Measurements from ENCODE around the gene SEMA3F.

Gene SEMA3F

GRCh38 chr3:50184242-50184978 is 29.3 kb downstream of the SEMA3F start:
- TF ChIP-seq CTCF (IDR thresholded peaks at IDR 0.05; ENCODE audit: low read length, missing control alignments) = no peak
- no peak overlapping the region for H3K4me3 ChIP-seq (replicated peaks; ENCODE audit: low read depth, low read length)
- DNase-seq (ENCODE audit: low read depth) = no peak

- no peak for TF ChIP-seq CTCF (IDR thresholded peaks at IDR 0.05; ENCODE audit: low read length, missing control alignments)
- no peak overlapping the region for H3K4me3 ChIP-seq (replicated peaks; ENCODE audit: low read depth, low read length)
- DNase-seq (ENCODE audit: low read depth) = no peak
Observed at GRCh38 chr3:50185230-50185629, 30.1 kb downstream of the SEMA3F start.

GRCh38 chr3:50186096-50186495 is 31.0 kb downstream of the SEMA3F start:
- no peak for TF ChIP-seq CTCF (IDR thresholded peaks at IDR 0.05; ENCODE audit: low read length, missing control alignments)
- no peak overlapping the region for H3K4me3 ChIP-seq (replicated peaks; ENCODE audit: low read depth, low read length)
- DNase-seq (ENCODE audit: low read depth) = no peak

- DNase-seq (ENCODE audit: low read depth) = no peak
- H3K4me3 ChIP-seq (replicated peaks; ENCODE audit: low read depth, low read length) = no peak overlapping the region
- no peak for TF ChIP-seq CTCF (IDR thresholded peaks at IDR 0.05; ENCODE audit: low read length, missing control alignments)
Observed at GRCh38 chr3:50187750-50188149, 32.6 kb downstream of the SEMA3F start.

- H3K4me3 ChIP-seq (replicated peaks; ENCODE audit: low read depth, low read length) = no peak overlapping the region
- DNase-seq (ENCODE audit: low read depth) = peak; percentile 90
- peak; percentile 97 for TF ChIP-seq CTCF (IDR thresholded peaks at IDR 0.05; ENCODE audit: low read length, missing control alignments)
Observed at GRCh38 chr3:50189274-50189673, 34.1 kb downstream of the SEMA3F start.

GRCh38 chr3:50189989-50190388 is 34.9 kb downstream of the SEMA3F start:
- no peak for TF ChIP-seq CTCF (IDR thresholded peaks at IDR 0.05; ENCODE audit: low read length, missing control alignments)
- no peak overlapping the region for H3K4me3 ChIP-seq (replicated peaks; ENCODE audit: low read depth, low read length)
- DNase-seq (ENCODE audit: low read depth) = no peak

Data from fibroblast of pulmonary artery (primary cell).